ENCODE data around the gene NXPE2. TPM values are rescaled to one million over a fixed set of nuclear protein-coding genes. Genes with fewer than 3 reads are reported as not detected.

The NXPE2 gene
- total RNA-seq, 2 experiments from 2014 or later, result not detected

GRCh38 chr11:114738954-114739353 lies 60.6 kb downstream of the NXPE2 start:
- ChIA-PET POLR2A (no interaction called here), CTCF (interaction anchor here (0.7 kb wide), 1 partner anchor 1953 kb away, joined by 4 read pairs; no protein-coding TSS in a partner anchor)

GRCh38 chr11:114745150-114745671 lies 66.9 kb downstream of the NXPE2 start:
- ChIA-PET CTCF (no interaction called here), POLR2A (no interaction called here)

GRCh38 chr11:114746013-114746412 lies 67.7 kb downstream of the NXPE2 start:
- CTCF ChIA-PET, result no interaction called here
- POLR2A ChIA-PET, result no interaction called here

Other genes starting within 250 kb of the NXPE2 start
- 10 to 100 TPM; 87.7 to 88.5 TPM for gene REXO2, start 239.1 kb upstream of the NXPE2 start, total RNA-seq
- gene NXPE1, start 118.6 kb upstream of the NXPE2 start, total RNA-seq, result not detected
- not detected for gene NXPE4, start 82.7 kb upstream of the NXPE2 start, total RNA-seq